Left ventricle myocardium inferior (tissue), 1 donor: ENCODE data around the gene OCEL1. TPM values are rescaled to one million over a fixed set of nuclear protein-coding genes. Genes with fewer than 3 reads are reported as not detected.

ENCODE experiments used
- DNase-seq: peaks from one replicate; pipeline ENCODE4 v3.0.0-alpha.2; 2020
- H3K27ac ChIP-seq: fragments of 200-600 bp; replicated peaks from 2 replicates; pipeline ENCODE4 v1.8.0; 2021
- H3K27me3 ChIP-seq: fragments of 200-600 bp; 2 replicates; pipeline ENCODE4 v1.8.0; 2021; ENCODE audit warnings: low read depth
- H3K36me3 ChIP-seq: fragments of 200-600 bp; 2 replicates; pipeline ENCODE4 v1.8.0; 2021
- H3K4me1 ChIP-seq: fragments of 200-600 bp; 2 replicates; pipeline ENCODE4 v1.8.0; 2021
- H3K4me3 ChIP-seq: fragments of 200-600 bp; 2 replicates; pipeline ENCODE4 v1.8.0; 2021; ENCODE audit warnings: mild to moderate bottlenecking, moderate library complexity
- H3K9me3 ChIP-seq: fragments of 200-600 bp; replicated peaks from 2 replicates; pipeline ENCODE4 v1.8.0; 2021
- CTCF ChIP-seq: fragments of 200-600 bp; IDR thresholded peaks from 2 replicates; pipeline ENCODE4 v1.8.0; 2021; ENCODE audit warnings: antibody characterized with exemption, mild to moderate bottlenecking, borderline replicate concordance
- intact Hi-C: fragments of 100-400 bp; cut with micrococcal nuclease; formaldehyde crosslinking; loops from one replicate; pipeline ENCODE4 v1.11.0; 2022
- total RNA-seq: library from RNA; stranded (reverse); fragmentation: NEBNext Ultra II Directional; extraction: Animal tissue kit (Norgen Biotek cat#: 25700); gene quantifications from one replicate; pipeline ENCODE4 v1.2.1, GENCODE V29; 2021
- donor health status: DM: no; HTN: yes; CAD: no; lungs with severe emphysema.

Gene OCEL1
- total RNA-seq, 1 donor from 2014 or later: 21.2 TPM

GRCh38 chr19:17219286-17219685, 6.7 kb upstream of the OCEL1 start:
- intact Hi-C loops: no loop called here
- Histone ChIP-seq H3K27me3 (no peaks in the 10 kb centered on the region), H3K9me3 (no peaks in the 10 kb centered on the region), H3K4me3 (no peak overlapping the region), H3K36me3 (peaks cover 35% of the 10 kb centered on the region), H3K27ac (no peak overlapping the region), H3K4me1 (peaks cover 21% of the 10 kb centered on the region)
- DNase-seq: no peak
- TF ChIP-seq CTCF: no peak

- Histone ChIP-seq H3K27me3 (no peaks in the 10 kb centered on the region), H3K36me3 (peaks cover 35% of the 10 kb centered on the region), H3K9me3 (no peaks in the 10 kb centered on the region), H3K4me3 (no peak overlapping the region), H3K4me1 (peaks cover 13% of the 10 kb centered on the region), H3K27ac (no peak overlapping the region)
- DNase-seq: no peak
- intact Hi-C loops: no loop called here
- no peak for TF ChIP-seq CTCF
Observed at GRCh38 chr19:17220207-17220758, 5.7 kb upstream of the OCEL1 start.

- intact Hi-C loops: no loop called here
Observed at GRCh38 chr19:17225053-17225452, 973 bp upstream of the OCEL1 start.

GRCh38 chr19:17227798-17228367, 1.9 kb downstream of the OCEL1 start:
- H3K4me3 ChIP-seq: no peak overlapping the region
- H3K36me3 ChIP-seq: peaks cover 15% of the 10 kb centered on the region
- H3K4me1 ChIP-seq: peaks cover 18% of the 10 kb centered on the region
- no peak for TF ChIP-seq CTCF
- DNase-seq: no peak
- intact Hi-C loops: no loop called here
- H3K27me3 ChIP-seq: no peaks in the 10 kb centered on the region
- no peaks in the 10 kb centered on the region for H3K9me3 ChIP-seq
- peak overlapping the region; percentile 97 for H3K27ac ChIP-seq

More at GRCh38 chr19:17225053-17225452, 973 bp upstream of the OCEL1 start:
- Histone ChIP-seq H3K9me3 (no peaks in the 10 kb centered on the region), H3K36me3 (no peaks in the 10 kb centered on the region), H3K27ac (no peak overlapping the region), H3K27me3 (no peaks in the 10 kb centered on the region), H3K4me3 (no peak overlapping the region), H3K4me1 (peaks cover 18% of the 10 kb centered on the region)
- TF ChIP-seq CTCF: no peak
- DNase-seq: no peak

GRCh38 chr19:17229890-17230289, 3.9 kb downstream of the OCEL1 start:
- Histone ChIP-seq H3K9me3 (no peaks in the 10 kb centered on the region), H3K36me3 (peaks cover 21% of the 10 kb centered on the region), H3K4me1 (peaks cover 26% of the 10 kb centered on the region), H3K4me3 (no peak overlapping the region), H3K27me3 (no peaks in the 10 kb centered on the region), H3K27ac (no peak overlapping the region)
- intact Hi-C loops: no loop called here
- TF ChIP-seq CTCF: no peak
- DNase-seq: no peak
